ENCODE results near the gene KRTAP4-4. TPM values are rescaled to one million over a fixed set of nuclear protein-coding genes. Genes with fewer than 3 reads are reported as not detected.

Gene KRTAP4-4
- total and polyA plus RNA-seq, 2 of the 4 experiments (the other 2 are of a cell fraction), result not detected

DNA sequence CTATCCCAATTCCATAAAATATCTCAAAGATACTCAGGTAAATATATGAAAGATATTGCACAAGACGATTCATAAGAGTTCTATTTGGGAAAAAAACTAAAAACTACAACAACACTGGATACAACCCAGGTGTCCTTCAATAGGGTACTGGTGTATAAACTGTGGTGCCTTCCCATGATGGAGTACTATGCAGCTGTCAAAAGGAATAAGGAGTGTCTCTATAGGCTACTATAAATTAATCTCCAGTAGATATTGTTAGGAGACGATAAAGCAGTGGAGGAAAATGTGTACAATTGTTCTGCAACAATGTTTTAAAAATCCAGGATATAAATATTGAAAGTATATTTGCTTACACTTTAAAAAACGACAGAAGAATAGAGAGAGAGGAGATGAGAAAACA, 34.1 kb downstream of the KRTAP4-4 start:
- Histone ChIP-seq H2BK120ac (ENCODE audit: low read depth, low read length) (no peak overlapping the region), H2BK5ac (ENCODE audit: low read depth, low read length, poor library complexity, severe bottlenecking) (no peak overlapping the region), H2BK15ac (ENCODE audit: low read depth, low read length) (no peak overlapping the region), H3K79me1 (ENCODE audit: low read depth in 1 of 2, low read length in 2 of 2) (no peaks in the 10 kb centered on the region), H3K27ac (ENCODE audit: insufficient read depth, low read length) (no peak overlapping the region), H3K56ac (ENCODE audit: extremely low read depth, insufficient read depth, low read length) (no peak overlapping the region), H3K4me2 (ENCODE audit: low read depth, low read length) (no peak overlapping the region), H4K20me1 (ENCODE audit: insufficient read depth, low read length) (no peaks in the 10 kb centered on the region), H2AK5ac (ENCODE audit: low read depth, low read length) (no peak overlapping the region), H4K91ac (ENCODE audit: insufficient read depth, low read depth, low read length) (no peak overlapping the region), H2AFZ (replicated peaks; ENCODE audit: low read length, poor library complexity) (no peak overlapping the region), H3K23ac (ENCODE audit: low read depth, low read length) (no peak overlapping the region), H4K8ac (ENCODE audit: low read depth in 2 of 2, low read length in 2 of 2) (no peak overlapping the region), H3K9ac (ENCODE audit: low read depth, low read length) (no peak overlapping the region), H3K9me1 (ENCODE audit: insufficient read depth, low read length) (no peaks in the 10 kb centered on the region), H4K5ac (ENCODE audit: low read depth, low read length) (no peak overlapping the region), H3K14ac (replicated peaks; ENCODE audit: low read depth, low read length) (no peak overlapping the region), H3K9me3 (ENCODE audit: control insufficient read depth, insufficient read depth, low read length) (peaks cover 2% of the 10 kb centered on the region; the same call in 1 of the 2 replicates), H3K4ac (ENCODE audit: low read depth, low read length) (no peak overlapping the region), H3K27me3 (ENCODE audit: control insufficient read depth, insufficient read depth, low read length) (no peaks in the 10 kb centered on the region), H3K36me3 (ENCODE audit: control insufficient read depth, insufficient read depth, low read length) (no peaks in the 10 kb centered on the region), H3K4me3 (ENCODE audit: insufficient read depth, low read depth, low read length) (no peak overlapping the region), H2AK9ac (replicated peaks; ENCODE audit: low read depth, low read length, poor library complexity) (no peak overlapping the region), H2BK20ac (ENCODE audit: low read depth, low read length) (no peak overlapping the region), H3K18ac (ENCODE audit: low read depth, low read length) (no peak overlapping the region), H3K4me1 (ENCODE audit: control insufficient read depth, insufficient read depth, low read length) (no peaks in the 10 kb centered on the region; the same call in 1 of the 2 replicates)
- no peak for TF ChIP-seq RCOR1 (IDR thresholded peaks at IDR 0.05; ENCODE audit: insufficient replicate concordance, low read length)
- TF ChIP-seq CHD1 (IDR thresholded peaks at IDR 0.05; ENCODE audit: low read depth, low read length), result no peak
- TF ChIP-seq MAZ (IDR thresholded peaks at IDR 0.05; ENCODE audit: borderline replicate concordance, low read depth, low read length), result no peak
- TF ChIP-seq SMC3 (IDR thresholded peaks at IDR 0.05; ENCODE audit: low read depth, low read length), result no peak
- TF ChIP-seq, protein P1, sequence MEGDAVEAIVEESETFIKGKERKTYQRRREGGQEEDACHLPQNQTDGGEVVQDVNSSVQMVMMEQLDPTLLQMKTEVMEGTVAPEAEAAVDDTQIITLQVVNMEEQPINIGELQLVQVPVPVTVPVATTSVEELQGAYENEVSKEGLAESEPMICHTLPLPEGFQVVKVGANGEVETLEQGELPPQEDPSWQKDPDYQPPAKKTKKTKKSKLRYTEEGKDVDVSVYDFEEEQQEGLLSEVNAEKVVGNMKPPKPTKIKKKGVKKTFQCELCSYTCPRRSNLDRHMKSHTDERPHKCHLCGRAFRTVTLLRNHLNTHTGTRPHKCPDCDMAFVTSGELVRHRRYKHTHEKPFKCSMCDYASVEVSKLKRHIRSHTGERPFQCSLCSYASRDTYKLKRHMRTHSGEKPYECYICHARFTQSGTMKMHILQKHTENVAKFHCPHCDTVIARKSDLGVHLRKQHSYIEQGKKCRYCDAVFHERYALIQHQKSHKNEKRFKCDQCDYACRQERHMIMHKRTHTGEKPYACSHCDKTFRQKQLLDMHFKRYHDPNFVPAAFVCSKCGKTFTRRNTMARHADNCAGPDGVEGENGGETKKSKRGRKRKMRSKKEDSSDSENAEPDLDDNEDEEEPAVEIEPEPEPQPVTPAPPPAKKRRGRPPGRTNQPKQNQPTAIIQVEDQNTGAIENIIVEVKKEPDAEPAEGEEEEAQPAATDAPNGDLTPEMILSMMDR (conservative IDR thresholded peaks at IDR 0.05; ENCODE audit: low read depth, low read length), result no peak
- TF ChIP-seq RFX5 (IDR thresholded peaks at IDR 0.05; ENCODE audit: low read depth, low read length), result no peak
- no peak for TF ChIP-seq BHLHE40 (IDR thresholded peaks at IDR 0.05; ENCODE audit: low read depth, low read length)
- TF ChIP-seq RAD21 (IDR thresholded peaks at IDR 0.05; ENCODE audit: low read length), result no peak
- no peak for TF ChIP-seq FOS (IDR thresholded peaks at IDR 0.05; ENCODE audit: low read depth, low read length)
- TF ChIP-seq NFE2L2 (IDR thresholded peaks at IDR 0.05; ENCODE audit: low read depth, low read length), result no peak
- TF ChIP-seq, protein P2, sequence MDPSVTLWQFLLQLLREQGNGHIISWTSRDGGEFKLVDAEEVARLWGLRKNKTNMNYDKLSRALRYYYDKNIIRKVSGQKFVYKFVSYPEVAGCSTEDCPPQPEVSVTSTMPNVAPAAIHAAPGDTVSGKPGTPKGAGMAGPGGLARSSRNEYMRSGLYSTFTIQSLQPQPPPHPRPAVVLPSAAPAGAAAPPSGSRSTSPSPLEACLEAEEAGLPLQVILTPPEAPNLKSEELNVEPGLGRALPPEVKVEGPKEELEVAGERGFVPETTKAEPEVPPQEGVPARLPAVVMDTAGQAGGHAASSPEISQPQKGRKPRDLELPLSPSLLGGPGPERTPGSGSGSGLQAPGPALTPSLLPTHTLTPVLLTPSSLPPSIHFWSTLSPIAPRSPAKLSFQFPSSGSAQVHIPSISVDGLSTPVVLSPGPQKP (IDR thresholded peaks at IDR 0.05; ENCODE audit: borderline replicate concordance, low read depth, low read length), result no peak
- TF ChIP-seq, protein P3, sequence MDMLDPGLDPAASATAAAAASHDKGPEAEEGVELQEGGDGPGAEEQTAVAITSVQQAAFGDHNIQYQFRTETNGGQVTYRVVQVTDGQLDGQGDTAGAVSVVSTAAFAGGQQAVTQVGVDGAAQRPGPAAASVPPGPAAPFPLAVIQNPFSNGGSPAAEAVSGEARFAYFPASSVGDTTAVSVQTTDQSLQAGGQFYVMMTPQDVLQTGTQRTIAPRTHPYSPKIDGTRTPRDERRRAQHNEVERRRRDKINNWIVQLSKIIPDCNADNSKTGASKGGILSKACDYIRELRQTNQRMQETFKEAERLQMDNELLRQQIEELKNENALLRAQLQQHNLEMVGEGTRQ (IDR thresholded peaks at IDR 0.05; ENCODE audit: low read depth, low read length), result no peak
- no peak for TF ChIP-seq POLR2A (IDR thresholded peaks at IDR 0.05; ENCODE audit: low read depth, low read length)
- no peak for TF ChIP-seq MXI1 (IDR thresholded peaks at IDR 0.05; ENCODE audit: borderline replicate concordance, low read depth, low read length)
- TF ChIP-seq CEBPB (IDR thresholded peaks at IDR 0.05; ENCODE audit: low read depth, low read length), result no peak
- TF ChIP-seq MAFK (IDR thresholded peaks at IDR 0.05; ENCODE audit: low read depth, low read length), result no peak
- intact Hi-C loops (cut with micrococcal nuclease), result no loop called here
- no CpG with 5 or more reads among the region's 3 CpGs for WGBS, 2 experiments (ENCODE audit: extremely low coverage in 2 of 2, insufficient read length in 1 of 2)
- BruUV-seq (replicated peaks), result no TSS peak
- in situ Hi-C loops (cut with MboI; ENCODE audit: low sequenced_read_pairs), result no loop called here
- DNase-seq (no peak), ATAC-seq (ENCODE audit: low read depth) (no peak)
- dilution Hi-C loops (cut with HindIII; ENCODE audit: low sequenced_read_pairs, unreplicated experiment), result no loop called here
- ChIA-PET CTCF (no interaction called here), POLR2A (ENCODE audit: unreplicated experiment) (no interaction called here)
